ENCODE measurements around the gene HYPK. TPM values are rescaled to one million over a fixed set of nuclear protein-coding genes. Genes with fewer than 3 reads are reported as not detected.

HYPK gene
- polyA plus RNA-seq, 1 donor from 2014 or later, result 5.0 TPM

GRCh38 chr15:43826508-43827341 is 26.3 kb downstream of the HYPK start, which contains the start of gene WDR76:
Gene WDR76 (plus strand): TSS chr15:43827002. CDS start chr15:43827033, 31 bp downstream.
- H3K27ac ChIP-seq (ENCODE audit: low read length), result no peak within 1 kb of the TSS

GRCh38 chr15:43828061-43828657 is 27.8 kb downstream of the HYPK start:
- Histone ChIP-seq H3K4me3 (ENCODE audit: low read length) (no peak overlapping the region), H3K27me3 (ENCODE audit: insufficient read depth, low read depth, low read length) (no peaks in the 10 kb centered on the region), H3K9me2 (ENCODE audit: insufficient read depth, low read length) (no peaks in the 10 kb centered on the region), H3F3A (ENCODE audit: insufficient read depth, low read length, poor library complexity, severe bottlenecking) (no peaks in the 10 kb centered on the region), H4K20me1 (ENCODE audit: insufficient read depth) (no peaks in the 10 kb centered on the region), H3K9ac (ENCODE audit: low read length) (no peak overlapping the region), H3K36me3 (ENCODE audit: insufficient read depth, low read length) (no peaks in the 10 kb centered on the region), H3K4me2 (ENCODE audit: low read length) (no peak overlapping the region), H3K79me2 (replicated peaks; ENCODE audit: insufficient read depth, low read length) (peaks cover 9% of the 10 kb centered on the region), H3K27ac (ENCODE audit: low read length) (no peak overlapping the region), H3K9me3 (ENCODE audit: low read length) (no peaks in the 10 kb centered on the region), H2AFZ (ENCODE audit: low read depth, low read length) (no peak overlapping the region)
- TF ChIP-seq, protein P1, sequence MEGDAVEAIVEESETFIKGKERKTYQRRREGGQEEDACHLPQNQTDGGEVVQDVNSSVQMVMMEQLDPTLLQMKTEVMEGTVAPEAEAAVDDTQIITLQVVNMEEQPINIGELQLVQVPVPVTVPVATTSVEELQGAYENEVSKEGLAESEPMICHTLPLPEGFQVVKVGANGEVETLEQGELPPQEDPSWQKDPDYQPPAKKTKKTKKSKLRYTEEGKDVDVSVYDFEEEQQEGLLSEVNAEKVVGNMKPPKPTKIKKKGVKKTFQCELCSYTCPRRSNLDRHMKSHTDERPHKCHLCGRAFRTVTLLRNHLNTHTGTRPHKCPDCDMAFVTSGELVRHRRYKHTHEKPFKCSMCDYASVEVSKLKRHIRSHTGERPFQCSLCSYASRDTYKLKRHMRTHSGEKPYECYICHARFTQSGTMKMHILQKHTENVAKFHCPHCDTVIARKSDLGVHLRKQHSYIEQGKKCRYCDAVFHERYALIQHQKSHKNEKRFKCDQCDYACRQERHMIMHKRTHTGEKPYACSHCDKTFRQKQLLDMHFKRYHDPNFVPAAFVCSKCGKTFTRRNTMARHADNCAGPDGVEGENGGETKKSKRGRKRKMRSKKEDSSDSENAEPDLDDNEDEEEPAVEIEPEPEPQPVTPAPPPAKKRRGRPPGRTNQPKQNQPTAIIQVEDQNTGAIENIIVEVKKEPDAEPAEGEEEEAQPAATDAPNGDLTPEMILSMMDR (IDR thresholded peaks at IDR 0.05; ENCODE audit: poor library complexity, severe bottlenecking), result no peak
- no peak for TF ChIP-seq MXI1 (conservative IDR thresholded peaks at IDR 0.05; ENCODE audit: poor library complexity, severe bottlenecking)
- TF ChIP-seq TAF1 (IDR thresholded peaks at IDR 0.05; ENCODE audit: low read depth), result no peak
- TF ChIP-seq EP300 (conservative IDR thresholded peaks at IDR 0.05; ENCODE audit: poor library complexity, severe bottlenecking), result no peak
- TF ChIP-seq, protein P2, sequence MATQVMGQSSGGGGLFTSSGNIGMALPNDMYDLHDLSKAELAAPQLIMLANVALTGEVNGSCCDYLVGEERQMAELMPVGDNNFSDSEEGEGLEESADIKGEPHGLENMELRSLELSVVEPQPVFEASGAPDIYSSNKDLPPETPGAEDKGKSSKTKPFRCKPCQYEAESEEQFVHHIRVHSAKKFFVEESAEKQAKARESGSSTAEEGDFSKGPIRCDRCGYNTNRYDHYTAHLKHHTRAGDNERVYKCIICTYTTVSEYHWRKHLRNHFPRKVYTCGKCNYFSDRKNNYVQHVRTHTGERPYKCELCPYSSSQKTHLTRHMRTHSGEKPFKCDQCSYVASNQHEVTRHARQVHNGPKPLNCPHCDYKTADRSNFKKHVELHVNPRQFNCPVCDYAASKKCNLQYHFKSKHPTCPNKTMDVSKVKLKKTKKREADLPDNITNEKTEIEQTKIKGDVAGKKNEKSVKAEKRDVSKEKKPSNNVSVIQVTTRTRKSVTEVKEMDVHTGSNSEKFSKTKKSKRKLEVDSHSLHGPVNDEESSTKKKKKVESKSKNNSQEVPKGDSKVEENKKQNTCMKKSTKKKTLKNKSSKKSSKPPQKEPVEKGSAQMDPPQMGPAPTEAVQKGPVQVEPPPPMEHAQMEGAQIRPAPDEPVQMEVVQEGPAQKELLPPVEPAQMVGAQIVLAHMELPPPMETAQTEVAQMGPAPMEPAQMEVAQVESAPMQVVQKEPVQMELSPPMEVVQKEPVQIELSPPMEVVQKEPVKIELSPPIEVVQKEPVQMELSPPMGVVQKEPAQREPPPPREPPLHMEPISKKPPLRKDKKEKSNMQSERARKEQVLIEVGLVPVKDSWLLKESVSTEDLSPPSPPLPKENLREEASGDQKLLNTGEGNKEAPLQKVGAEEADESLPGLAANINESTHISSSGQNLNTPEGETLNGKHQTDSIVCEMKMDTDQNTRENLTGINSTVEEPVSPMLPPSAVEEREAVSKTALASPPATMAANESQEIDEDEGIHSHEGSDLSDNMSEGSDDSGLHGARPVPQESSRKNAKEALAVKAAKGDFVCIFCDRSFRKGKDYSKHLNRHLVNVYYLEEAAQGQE (IDR thresholded peaks at IDR 0.05; ENCODE audit: borderline replicate concordance), result no peak
- TF ChIP-seq RAD21 (conservative IDR thresholded peaks at IDR 0.05), result no peak
- TF ChIP-seq SMC3 (conservative IDR thresholded peaks at IDR 0.05; ENCODE audit: poor library complexity), result no peak
- no peak for TF ChIP-seq POLR2AphosphoS5 (IDR thresholded peaks at IDR 0.05)

More at GRCh38 chr15:43826508-43827341, 26.3 kb downstream of the HYPK start, which contains the start of gene WDR76:
- H3F3A ChIP-seq (ENCODE audit: insufficient read depth, low read length, poor library complexity, severe bottlenecking), result no peaks in the 10 kb centered on the region
- H3K27me3 ChIP-seq (ENCODE audit: insufficient read depth, low read depth, low read length), result no peaks in the 10 kb centered on the region
- H3K4me2 ChIP-seq (ENCODE audit: low read length), result no peak within 1 kb of the TSS
- H2AFZ ChIP-seq (ENCODE audit: low read depth, low read length), result no peak within 1 kb of the TSS
- peak within 1 kb of the TSS; percentile 34 for H3K4me3 ChIP-seq (ENCODE audit: low read length)
- TF ChIP-seq, protein P2 (IDR thresholded peaks at IDR 0.05; ENCODE audit: borderline replicate concordance), result no peak
- no peak for TF ChIP-seq MXI1 (conservative IDR thresholded peaks at IDR 0.05; ENCODE audit: poor library complexity, severe bottlenecking)
- no peak for TF ChIP-seq POLR2AphosphoS5 (IDR thresholded peaks at IDR 0.05)
- no peak for TF ChIP-seq SMC3 (conservative IDR thresholded peaks at IDR 0.05; ENCODE audit: poor library complexity)
- TF ChIP-seq, protein P1 (IDR thresholded peaks at IDR 0.05; ENCODE audit: poor library complexity, severe bottlenecking), result no peak
- TF ChIP-seq TAF1 (IDR thresholded peaks at IDR 0.05; ENCODE audit: low read depth), result no peak
- no peak for TF ChIP-seq RAD21 (conservative IDR thresholded peaks at IDR 0.05)
- no peak for TF ChIP-seq EZH2 (IDR thresholded peaks at IDR 0.05; ENCODE audit: borderline replicate concordance, insufficient read depth, low read length, poor library complexity, severe bottlenecking)
- no peak for TF ChIP-seq EP300 (conservative IDR thresholded peaks at IDR 0.05; ENCODE audit: poor library complexity, severe bottlenecking)
- peaks cover 15% of the 10 kb centered on the region for H3K79me2 ChIP-seq (replicated peaks; ENCODE audit: insufficient read depth, low read length)
- H3K9ac ChIP-seq (ENCODE audit: low read length), result no peak within 1 kb of the TSS
- no peaks in the 10 kb centered on the region for H4K20me1 ChIP-seq (ENCODE audit: insufficient read depth)
- no peaks in the 10 kb centered on the region for H3K9me3 ChIP-seq (ENCODE audit: low read length)
- H3K9me2 ChIP-seq (ENCODE audit: insufficient read depth, low read length), result no peaks in the 10 kb centered on the region
- no peaks in the 10 kb centered on the region for H3K36me3 ChIP-seq (ENCODE audit: insufficient read depth, low read length)

Data from neural cell (in vitro differentiated cells).